NCI-H2029 treated with DMSO at 0.1 percent for 48 hours (cell line): ENCODE measurements around the gene NQO2.
A peak's percentile ranks its signal among the peaks of the same experiment; 100 is the strongest.
"Not testable (repeated sequence)": the region's sequence is repeated elsewhere in the genome, so short reads cannot be mapped to it uniquely, and the experiment has no call there.

Source experiments
- DNase-seq: peaks from one replicate; lab custom pipeline; 2025; lab: John Stamatoyannopoulos, UW

Gene NQO2

GRCh38 chr6:3039384-3039783 is 39.7 kb downstream of the NQO2 start:
- peak; percentile 64 for DNase-seq

- no peak for DNase-seq
Measured at GRCh38 chr6:3041147-3041546, 41.5 kb downstream of the NQO2 start.

- DNase-seq, result no peak
Measured at GRCh38 chr6:3041606-3042005, 41.9 kb downstream of the NQO2 start.

GRCh38 chr6:3045369-3045768 is 45.7 kb downstream of the NQO2 start:
- DNase-seq, result peak; percentile 89

- no peak for DNase-seq
Measured at GRCh38 chr6:3045777-3046176, 46.1 kb downstream of the NQO2 start.

- DNase-seq, result no peak
Measured at GRCh38 chr6:3046295-3046694, 46.6 kb downstream of the NQO2 start.

GRCh38 chr6:3048009-3048408 is 48.3 kb downstream of the NQO2 start:
- not testable (repeated sequence) for DNase-seq

GRCh38 chr6:3052481-3053230 is 53.0 kb downstream of the NQO2 start:
- no peak for DNase-seq

- DNase-seq, result peak; percentile 72
Measured at GRCh38 chr6:3053231-3053508, 53.5 kb downstream of the NQO2 start.

- peak; percentile 68 for DNase-seq
Measured at GRCh38 chr6:3054229-3055157, 54.8 kb downstream of the NQO2 start.

GRCh38 chr6:3055158-3055499 is 55.4 kb downstream of the NQO2 start:
- DNase-seq, result not testable (repeated sequence)

- DNase-seq, result no peak
Measured at GRCh38 chr6:3057063-3057770, 57.5 kb downstream of the NQO2 start.

GRCh38 chr6:3058957-3059356 is 59.3 kb downstream of the NQO2 start:
- no peak for DNase-seq

- not testable (repeated sequence) for DNase-seq
Measured at GRCh38 chr6:3060092-3060491, 60.4 kb downstream of the NQO2 start.

GRCh38 chr6:3061501-3061941 is 61.8 kb downstream of the NQO2 start:
- DNase-seq, result no peak

- DNase-seq, result not testable (repeated sequence)
Measured at GRCh38 chr6:3063340-3063732, 63.6 kb downstream of the NQO2 start.

- DNase-seq, result peak; percentile 88
Measured at GRCh38 chr6:3063733-3064700, 64.3 kb downstream of the NQO2 start.

GRCh38 chr6:3068329-3069214 is 68.9 kb downstream of the NQO2 start, which contains the start of gene RIPK1:
Gene RIPK1 (plus strand): TSS chr6:3068494. CDS start chr6:3076824, 8,330 bp downstream.
- peak; percentile 92 for DNase-seq
